GM18507 (cell line): ENCODE data around the gene THRB.

Experiments
- DNase-seq: peaks from one replicate; pipeline ENCODE4 v3.0.0; 2011; ENCODE audit warnings: low read depth; ENCODE audit not compliant: insufficient read length; ENCODE audit errors: extremely low spot score
- FAIRE-seq: peaks from 2 replicates; lab custom pipeline; 2011; peaks lifted over from hg19 to GRCh38; lab: Jason Lieb, UNC

Gene THRB

GRCh38 chr3:24182756-24183155, 311.9 kb downstream of the THRB start:
- no peak for FAIRE-seq
- DNase-seq = no peak

- DNase-seq (no peak), FAIRE-seq (no peak)
Observed at GRCh38 chr3:24181256-24181655, 313.4 kb downstream of the THRB start.

DNA sequence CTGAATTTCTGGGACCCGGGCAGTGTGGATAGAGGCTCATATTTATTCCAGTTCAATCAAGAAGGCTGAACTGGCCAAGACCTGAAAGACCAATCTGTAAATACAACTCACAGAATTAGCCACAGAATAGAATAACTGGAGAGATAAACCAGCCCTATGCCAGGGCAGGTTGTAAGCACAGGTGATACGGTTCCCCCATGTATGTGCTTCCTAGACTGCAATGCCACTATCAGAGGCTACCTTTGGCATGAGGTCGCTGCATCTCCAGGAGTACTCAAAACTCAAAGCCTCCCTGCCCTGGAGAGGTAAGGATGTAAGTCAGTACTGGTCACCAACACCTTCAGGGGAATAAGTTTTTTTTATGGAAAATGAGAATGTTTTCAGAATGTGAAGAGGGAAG, 314.0 kb downstream of the THRB start:
- no peak for FAIRE-seq
- DNase-seq = no peak

DNA sequence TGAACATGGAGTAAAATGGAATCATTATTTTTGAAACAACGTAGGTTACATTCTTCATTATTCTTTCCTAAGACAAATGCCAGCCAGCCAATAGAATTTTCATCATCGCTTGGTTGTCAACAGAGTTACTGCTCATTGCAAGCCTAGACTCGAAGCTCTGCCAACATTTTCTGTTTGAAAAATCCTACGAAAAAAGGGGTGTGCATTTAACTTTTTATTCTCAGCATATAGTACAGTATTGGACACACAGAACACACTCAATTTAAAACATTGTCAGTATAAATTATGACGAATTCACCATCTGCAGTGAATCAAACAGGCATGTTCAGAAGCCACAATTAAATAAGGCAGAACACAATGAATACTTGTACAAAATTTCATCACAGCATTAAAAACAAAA, 317.4 kb downstream of the THRB start:
- DNase-seq (no peak), FAIRE-seq (no peak)

DNA sequence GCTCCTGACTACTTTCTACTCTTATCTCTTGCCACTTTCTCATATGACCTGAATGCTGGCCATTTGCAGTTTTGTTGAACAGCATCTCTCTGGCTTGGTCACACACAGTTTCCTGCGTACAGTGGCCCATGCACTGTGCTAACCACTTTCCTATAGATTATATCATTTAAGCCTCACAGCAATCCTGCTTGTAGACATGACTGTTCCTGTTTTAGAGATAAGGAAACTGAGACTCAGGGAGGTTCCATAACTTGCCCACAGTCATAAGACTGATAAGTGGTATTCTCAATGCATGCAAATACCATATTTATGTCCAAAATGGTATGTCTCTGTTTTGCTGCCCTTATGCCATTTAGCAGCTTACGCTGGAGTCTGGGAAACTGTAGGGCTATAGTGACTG, 320.0 kb downstream of the THRB start:
- FAIRE-seq (no peak), DNase-seq (no peak)

DNA sequence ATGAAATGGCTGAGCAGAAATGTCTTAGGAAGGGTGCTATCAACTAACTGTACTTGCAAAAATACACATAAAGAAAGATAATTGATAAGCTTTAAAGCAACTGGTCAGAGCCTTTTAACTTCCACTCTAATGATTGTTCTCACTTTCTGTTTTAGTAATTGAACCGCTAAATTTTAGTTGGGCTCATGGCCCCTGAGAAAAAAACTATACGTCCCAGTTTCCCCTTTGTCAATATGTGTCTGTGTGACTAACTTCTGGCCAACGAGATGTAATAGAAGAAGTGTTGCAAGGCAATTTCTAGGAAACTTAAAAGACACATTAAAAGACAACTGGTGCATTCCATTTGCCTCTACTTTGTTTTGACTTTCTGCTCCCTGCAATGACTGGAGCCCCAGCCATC, 325.7 kb downstream of the THRB start:
- FAIRE-seq (no peak), DNase-seq (no peak)

DNA sequence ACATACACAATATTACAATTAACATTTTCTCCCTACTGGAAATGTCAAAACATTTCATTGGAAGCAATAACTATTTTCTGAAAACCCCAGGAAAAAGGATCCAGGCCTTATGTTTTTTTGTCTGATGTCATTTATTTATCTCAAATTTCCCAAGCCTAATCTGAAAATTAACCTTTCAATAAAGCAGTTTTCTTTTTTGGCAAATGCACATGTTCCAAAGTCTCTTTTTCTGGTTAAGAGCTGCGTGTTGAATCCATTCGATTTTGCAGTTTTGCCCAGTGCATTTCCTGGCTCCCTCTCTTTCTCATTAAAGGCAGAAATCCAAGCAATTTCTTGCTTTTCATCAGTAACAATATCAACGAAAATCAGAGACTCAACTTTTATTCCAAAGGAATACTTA, 327.2 kb downstream of the THRB start:
- DNase-seq = no peak
- FAIRE-seq = no peak

GRCh38 chr3:24166515-24166914, 328.1 kb downstream of the THRB start:
- no peak for FAIRE-seq
- DNase-seq = no peak

DNA sequence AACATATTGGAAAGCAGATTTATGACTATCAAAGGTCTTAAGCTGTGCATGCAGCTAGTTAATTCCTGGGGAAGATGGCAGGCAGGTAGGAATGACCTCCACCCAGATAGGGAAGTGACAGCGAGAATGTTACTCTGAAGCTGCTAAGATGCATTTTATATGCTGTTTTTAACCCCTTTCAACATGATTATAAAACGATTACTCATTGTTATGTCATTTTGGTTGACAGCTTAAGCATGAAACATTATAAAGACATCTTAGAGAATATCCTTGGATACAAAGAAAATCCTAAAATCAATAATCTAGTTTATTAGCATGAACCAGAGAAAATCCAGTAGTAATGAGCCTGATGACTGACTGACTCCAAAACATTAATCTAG, 329.1 kb downstream of the THRB start:
- FAIRE-seq = no peak
- no peak for DNase-seq

DNA sequence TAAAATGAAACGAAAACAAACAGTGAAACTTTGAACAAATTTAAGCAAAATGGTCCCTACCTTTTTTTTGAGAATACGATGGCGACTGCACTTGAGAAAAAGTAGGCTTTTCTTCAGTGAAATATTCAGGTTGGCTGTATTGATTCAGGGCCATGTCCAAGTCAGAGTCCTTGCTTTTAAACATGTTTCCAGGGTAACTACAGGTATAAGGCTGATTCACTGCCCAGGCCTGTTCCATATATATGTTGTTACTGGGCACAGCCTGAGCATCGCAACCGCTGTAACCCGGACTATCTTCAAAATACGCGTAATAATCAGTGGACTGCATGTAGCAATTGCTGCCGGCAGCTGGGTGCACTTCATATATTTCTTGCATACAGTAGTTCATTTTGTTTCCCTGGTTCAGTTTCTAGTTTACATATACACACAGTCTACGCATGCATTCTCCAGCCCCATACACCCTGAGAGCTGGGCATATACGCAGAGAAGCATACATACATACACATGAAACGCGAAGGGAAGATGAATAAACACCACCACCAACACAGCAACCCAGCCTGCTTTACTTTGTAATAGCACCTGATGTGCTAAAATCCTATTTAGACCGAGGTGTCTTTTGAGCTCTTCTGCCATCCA, 329.6 kb downstream of the THRB start:
- DNase-seq = no peak
- FAIRE-seq = no peak

DNA sequence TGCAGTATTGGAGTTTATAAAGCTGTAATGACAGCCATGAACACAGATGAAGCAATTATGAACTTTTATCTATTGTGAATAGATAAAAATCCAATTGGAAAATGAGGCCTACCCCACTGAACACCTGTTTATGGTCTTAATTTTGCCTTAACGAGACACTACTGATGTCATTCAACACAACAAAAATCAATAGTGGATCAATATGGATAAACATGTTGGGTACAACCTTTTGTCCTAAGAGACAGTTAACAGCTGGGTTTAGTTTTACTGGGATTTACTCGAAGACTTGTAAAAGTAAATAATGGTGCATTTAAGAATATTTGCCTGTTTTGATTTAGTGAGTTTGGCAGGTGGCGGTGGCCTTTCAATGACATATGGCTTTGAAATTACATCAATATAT, 331.7 kb downstream of the THRB start:
- no peak for FAIRE-seq

DNA sequence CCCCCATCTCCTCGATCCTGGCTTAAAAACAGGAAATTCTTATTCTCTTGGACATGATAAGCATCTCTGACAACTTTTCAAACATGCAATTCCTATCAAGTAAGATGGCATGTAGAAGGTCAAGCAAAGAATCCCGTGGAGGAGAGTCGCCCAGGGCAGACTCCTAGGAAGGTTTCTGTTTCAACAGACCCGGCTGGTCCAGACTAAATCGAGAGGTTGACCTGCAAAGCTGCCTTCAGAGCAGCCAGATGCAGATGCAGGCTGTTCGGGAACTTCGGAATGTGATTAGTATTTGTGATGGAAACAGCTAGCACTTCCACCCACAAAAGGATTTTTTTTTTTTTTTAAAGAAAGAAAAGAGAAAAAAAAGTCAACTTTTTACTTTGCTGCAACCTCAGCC, 332.8 kb downstream of the THRB start:
- no peak for FAIRE-seq
- DNase-seq = no peak

More for the DNA sequence above, 331.7 kb downstream of the THRB start:
- no peak for DNase-seq

- no peak for DNase-seq
Observed at GRCh38 chr3:24160424-24161095, 334.1 kb downstream of the THRB start.

DNA sequence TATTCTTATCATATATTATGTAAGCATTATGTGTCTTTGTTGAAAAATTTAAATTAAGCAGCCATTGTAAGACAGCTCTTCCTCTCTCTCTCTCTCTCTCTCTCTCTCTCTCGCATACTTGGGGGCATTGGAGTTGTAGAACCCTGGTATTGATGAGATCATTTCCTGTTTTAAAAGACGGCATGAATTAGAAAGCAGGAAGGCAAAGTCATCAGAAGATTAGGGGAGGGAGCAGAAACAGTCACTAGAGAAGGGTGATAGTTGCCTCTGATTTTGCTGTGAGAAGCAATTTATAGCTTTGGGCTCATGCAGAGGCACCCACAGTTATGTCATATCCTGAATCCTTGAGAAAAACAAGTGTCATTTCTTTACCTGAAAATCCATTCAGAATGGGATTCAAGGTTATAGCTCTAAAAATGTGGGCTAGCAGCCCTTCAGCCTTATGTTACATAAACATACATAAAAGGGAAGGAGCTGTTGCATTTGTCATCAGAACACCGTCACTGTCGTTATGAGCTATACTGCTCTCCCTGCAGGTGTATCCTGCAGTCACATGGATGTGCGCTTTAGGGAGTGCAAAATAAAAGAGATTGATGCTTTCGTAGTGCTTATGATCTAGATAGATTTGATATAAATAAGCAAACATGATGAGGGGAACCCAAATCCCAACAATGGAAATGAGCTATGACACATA, 335.7 kb downstream of the THRB start:
- no peak for FAIRE-seq
- no peak for DNase-seq

More at GRCh38 chr3:24160424-24161095, 334.1 kb downstream of the THRB start:
- no peak for FAIRE-seq

- no peak for FAIRE-seq
- DNase-seq = no peak
Observed at GRCh38 chr3:24157106-24157505, 337.5 kb downstream of the THRB start.

GRCh38 chr3:24156466-24156865, 338.2 kb downstream of the THRB start:
- FAIRE-seq (no peak), DNase-seq (no peak)

DNA sequence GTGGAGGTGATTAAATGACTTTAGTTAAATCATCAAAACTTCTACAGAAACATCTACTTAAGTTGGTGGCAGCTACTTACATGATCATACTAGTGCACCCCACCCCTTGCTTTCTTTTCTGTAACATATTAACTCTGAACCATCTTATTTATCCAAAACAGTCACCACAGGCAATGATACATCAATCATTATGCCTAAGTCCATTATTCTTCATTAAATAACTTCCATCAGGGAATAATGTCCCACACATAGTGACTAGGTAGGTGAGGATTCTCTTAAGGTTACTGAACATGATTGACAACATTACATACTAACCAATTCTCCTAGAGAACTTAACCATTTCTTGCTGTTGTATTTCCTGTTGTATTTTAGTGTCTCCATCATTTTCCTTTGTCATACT, 339.4 kb downstream of the THRB start:
- FAIRE-seq = no peak
- no peak for DNase-seq

DNA sequence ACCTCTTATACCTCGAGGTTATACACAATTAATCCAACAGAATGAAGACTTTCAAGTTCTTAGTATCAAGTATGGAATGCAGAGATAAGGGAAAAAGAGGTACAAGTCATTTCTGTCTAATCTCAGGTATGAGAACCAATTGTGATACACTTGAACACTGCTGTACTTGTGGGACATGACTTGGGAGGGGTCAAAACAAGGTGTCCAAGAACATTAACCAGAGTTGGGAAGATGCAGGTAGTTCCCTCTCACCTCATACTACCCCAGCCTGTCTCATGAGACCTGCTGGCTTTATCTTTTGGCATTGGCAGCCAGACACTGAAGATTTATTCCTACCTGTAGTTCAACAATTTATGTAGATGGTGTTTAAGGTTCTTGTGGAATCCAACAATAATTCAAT, 339.9 kb downstream of the THRB start:
- FAIRE-seq = no peak

GRCh38 chr3:24154013-24154695, 340.5 kb downstream of the THRB start:
- DNase-seq (no peak), FAIRE-seq (no peak)

More for the DNA sequence above, 339.9 kb downstream of the THRB start:
- DNase-seq = no peak

GRCh38 chr3:24151594-24151993, 343.1 kb downstream of the THRB start:
- FAIRE-seq (no peak), DNase-seq (no peak)
